Erythroblast (primary cell): ENCODE data around the gene ITGA11.

Experiments used
- GATA1 ChIP-seq: IDR thresholded peaks from 2 replicates; pipeline ENCODE4 v1.6.1; 2011; ENCODE audit warnings: low read depth, mild to moderate bottlenecking, control low read depth, low read length, moderate library complexity
- POLR2A ChIP-seq: IDR thresholded peaks from 2 replicates; pipeline ENCODE4 v1.6.1; 2011; ENCODE audit warnings: mild to moderate bottlenecking, low read length

DNA sequence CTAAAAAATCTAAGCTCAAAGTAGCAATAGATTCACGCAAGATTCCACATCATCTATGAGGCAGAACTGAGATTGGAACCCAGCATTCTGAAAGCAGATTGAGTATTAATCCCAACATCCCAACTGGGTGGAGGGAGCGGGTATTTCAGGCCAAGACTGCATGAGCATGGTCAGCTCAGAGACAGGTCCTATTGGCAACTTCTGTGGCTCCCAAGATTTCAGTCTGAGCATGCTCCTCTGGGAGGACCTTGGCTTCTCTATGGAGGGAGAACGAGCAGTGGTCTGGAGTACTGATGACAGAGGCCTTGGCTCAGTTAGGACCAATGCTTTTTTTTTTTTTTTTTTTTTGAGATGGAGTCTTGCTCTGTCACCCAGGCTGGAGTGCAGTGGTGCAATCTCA lies 4.0 kb upstream of the ITGA11 start:
- TF ChIP-seq POLR2A (no peak), GATA1 (no peak)
